B cell (primary cell): Measurements from ENCODE around the gene UBAC2. TPM values are rescaled to one million over a fixed set of nuclear protein-coding genes. Genes with fewer than 3 reads are reported as not detected.

Experiments used
- ATAC-seq: fragments of 200-7000 bp; cut with Tn5 transposase; one replicate; pipeline ENCODE4 v1.10.0; 2021; ENCODE audit warnings: low read depth, mild to moderate bottlenecking, moderate number of reproducible peaks, moderate library complexity
- CTCF ChIA-PET: fragments of 350-600 bp; sonication (Branson Sonifier 250); formaldehyde crosslinking; loops from one replicate; lab custom pipeline; 2021; ENCODE audit warnings: antibody characterized with exemption, inconsistent platforms; lab: Charles Lee
- POLR2A ChIA-PET: fragments of 350-600 bp; sonication (Branson Sonifier 250); formaldehyde crosslinking; loops from one replicate; lab custom pipeline; 2021; ENCODE audit warnings: antibody characterized with exemption; lab: Charles Lee
- DNase-seq: peaks from one replicate; pipeline ENCODE4 v3.0.0; 2013
- H2AFZ ChIP-seq: 2 replicates; pipeline ENCODE4 v1.6.1; 2012; ENCODE audit warnings: mild to moderate bottlenecking, low read depth, low read length; ENCODE audit not compliant: insufficient read depth, poor library complexity, severe bottlenecking
- H3K27ac ChIP-seq, 2 donors: 1 replicate in 1 of 2; 2 replicates in 1 of 2; pipeline ENCODE4 v1.5.1; 2012 to 2013; ENCODE audit warnings: low read length in 2 of 2, mild to moderate bottlenecking in 2 of 2, moderate library complexity in 1 of 2
- H3K27me3 ChIP-seq, 4 experiments: fragments of 200-600 bp in 1 of 4; sonication (generic) in 1 of 4; replicated peaks in 1 of 4; 1 replicate in 2 of 4; 2 replicates in 2 of 4; pipeline versions ENCODE4 v1.6.1 to v1.7.0; 2013 to 2016; ENCODE audit warnings: low read length in 3 of 4, mild to moderate bottlenecking in 2 of 4, mixed read lengths in 1 of 4, moderate library complexity in 1 of 4; ENCODE audit not compliant: insufficient read depth in 4 of 4, control insufficient read depth in 3 of 4; ENCODE audit errors: control extremely low read depth in 1 of 4
- H3K36me3 ChIP-seq, 2 experiments: replicated peaks in 1 of 2; 1 replicate in 1 of 2; 2 replicates in 1 of 2; pipeline versions ENCODE4 v1.6.1 to v1.7.1; 2013; ENCODE audit warnings: low read length in 1 of 2; ENCODE audit not compliant: insufficient read depth in 2 of 2, control insufficient read depth in 1 of 2; ENCODE audit errors: control extremely low read depth in 1 of 2, extremely low read depth in 1 of 2
- H3K4me1 ChIP-seq, 2 donors: fragments of 200-600 bp in 1 of 2; sonication (generic) in 1 of 2; 1 replicate in 1 of 2; 2 replicates in 1 of 2; pipeline versions ENCODE4 v1.5.1 to v1.6.1; 2013 to 2017; ENCODE audit warnings: low read length in 2 of 2; ENCODE audit not compliant: control insufficient read depth in 2 of 2, insufficient read depth in 2 of 2
- H3K4me2 ChIP-seq: replicated peaks from 2 replicates; pipeline ENCODE3; 2012; ENCODE audit warnings: mild to moderate bottlenecking, low read depth, low read length; ENCODE audit not compliant: poor library complexity, severe bottlenecking
- H3K4me3 ChIP-seq, 5 experiments: fragments of 200-600 bp in 1 of 5; sonication (generic) in 1 of 5; 1 replicate in 3 of 5; 2 replicates in 2 of 5; pipeline versions ENCODE4 v1.5.1 to v1.7.0; 2011 to 2016; ENCODE audit warnings: low read length in 4 of 5, mild to moderate bottlenecking in 4 of 5, low read depth in 2 of 5, control low read depth in 1 of 5, moderate library complexity in 1 of 5; ENCODE audit not compliant: insufficient read depth in 1 of 5; ENCODE audit errors: control extremely low read depth in 1 of 5, extremely low read depth in 1 of 5
- H3K79me2 ChIP-seq: fragments of 200-600 bp; sonication (generic); one replicate; pipeline ENCODE4 v1.6.0; 2016; ENCODE audit warnings: low read length; ENCODE audit not compliant: control insufficient read depth, insufficient read depth
- H3K9ac ChIP-seq: fragments of 200-600 bp; sonication (generic); 2 replicates; pipeline ENCODE4 v1.6.1; 2017; ENCODE audit warnings: mild to moderate bottlenecking, low read length, moderate library complexity
- H3K9me3 ChIP-seq, 3 donors: one replicate each; pipeline versions ENCODE4 v1.6.1 to v1.7.1; 2013; ENCODE audit warnings: low read length in 2 of 3; ENCODE audit not compliant: control insufficient read depth in 2 of 3, insufficient read depth in 1 of 3; ENCODE audit errors: control extremely low read depth in 1 of 3
- H4K20me1 ChIP-seq: 2 replicates; pipeline ENCODE4 v1.6.0; 2012; ENCODE audit warnings: mild to moderate bottlenecking, low read length; ENCODE audit not compliant: insufficient read depth, control insufficient read depth, poor library complexity, severe bottlenecking
- H3K27ac Mint-ChIP-seq: one replicate; pipeline ENCODE4 v1.8.0; 2021; ENCODE audit warnings: mixed read lengths
- H3K27me3 Mint-ChIP-seq: one replicate; pipeline ENCODE4 v1.8.0; 2021; ENCODE audit warnings: mixed read lengths
- H3K4me1 Mint-ChIP-seq: one replicate; pipeline ENCODE4 v1.8.0; 2021; ENCODE audit warnings: mixed read lengths
- H3K4me3 Mint-ChIP-seq: one replicate; pipeline ENCODE4 v1.8.0; 2021; ENCODE audit warnings: mixed read lengths
- H3K9me3 Mint-ChIP-seq: one replicate; pipeline ENCODE4 v1.8.0; 2022; ENCODE audit warnings: mixed read lengths; ENCODE audit not compliant: insufficient read depth
- CTCF ChIP-seq: fragments of 200-600 bp; IDR thresholded peaks from one replicate; pipeline ENCODE4 v1.8.0; 2022; ENCODE audit warnings: antibody characterized with exemption, mild to moderate bottlenecking
- EZH2 ChIP-seq: IDR thresholded peaks from 2 replicates; pipeline ENCODE4 v1.6.1; 2012; ENCODE audit warnings: borderline replicate concordance, low read depth, mild to moderate bottlenecking, moderate library complexity, low read length; ENCODE audit not compliant: insufficient read depth, poor library complexity, severe bottlenecking
- WGBS: methylation state at CpG from one replicate; pipeline ENCODE4 v1.1.5; 2013; ENCODE audit warnings: missing lambda C conversion rate; ENCODE audit not compliant: insufficient coverage; 5-methylcytosine and 5-hydroxymethylcytosine counted together
- intact Hi-C: fragments of 100-400 bp; cut with micrococcal nuclease; formaldehyde crosslinking; loops from one replicate; pipeline ENCODE4 v1.10.0; 2022
- polyA plus RNA-seq: library from polyadenylated mRNA; depleted of rRNA; stranded (reverse); fragments of >200 nt; gene quantifications from 2 replicates; pipeline ENCODE4 v1.2.3, GENCODE V29; 2012
- total RNA-seq, 2 donors: library from RNA; stranded (reverse); fragments of 120-200 nt in 1 of 2; gene quantifications; 1 replicate in 1 of 2; 2 replicates in 1 of 2; pipeline versions ENCODE4 v1.2.3 to v1.2.4, GENCODE V29; 2013 to 2022

The UBAC2 gene
- total and polyA plus RNA-seq, 2 donors (not counting 1 experiment from before 2014, with no cell fraction given), result 56.3 to 60.8 TPM

- H3K4me3 ChIP-seq, result no peak overlapping the region
- peaks cover 6% of the 10 kb centered on the region for H3K79me2 ChIP-seq
- ChIA-PET CTCF (interaction anchor here (0.6 to 4.8 kb wide), 3 partner anchors 20 to 148 kb away, joined by 3 to 53 read pairs (median 8); no protein-coding TSS in a partner anchor), POLR2A (interaction anchor here (1.5 kb wide), 1 partner anchor 27 kb away, joined by 4 read pairs; no protein-coding TSS in a partner anchor)
- no peak for DNase-seq
- no peak overlapping the region for H3K9ac ChIP-seq
- peaks cover 0 to 2% (median 0%) of the 10 kb centered on the region in 3 donors for H3K9me3 ChIP-seq
- peaks cover 43 to 49% of the 10 kb centered on the region in 2 donors for H3K4me1 ChIP-seq
- Mint-ChIP-seq H3K4me3 (no peak overlapping the region), H3K27ac (no peak overlapping the region), H3K27me3 (no peaks in the 10 kb centered on the region), H3K4me1 (peaks cover 39% of the 10 kb centered on the region), H3K9me3 (no peaks in the 10 kb centered on the region)
- intact Hi-C loops, result no loop called here
- H4K20me1 ChIP-seq, result no peaks in the 10 kb centered on the region
- H3K27ac ChIP-seq, result no peak overlapping the region
- H3K4me2 ChIP-seq, result no peak overlapping the region
- no peak for ATAC-seq
- no peaks in the 10 kb centered on the region for H3K36me3 ChIP-seq
- peaks cover 0 to 3% (median 0%) of the 10 kb centered on the region in 4 experiments for H3K27me3 ChIP-seq
- WGBS, result 96% methylated on average over 24 of the region's 24 CpGs
- TF ChIP-seq EZH2 (no peak), CTCF (no peak)
- H2AFZ ChIP-seq, result no peak overlapping the region
Observed at GRCh38 chr13:99416411-99417121, 215.9 kb downstream of the UBAC2 start.
